ENCODE measurements around the gene ZFP82.

Gene ZFP82

GRCh38 chr19:36371886-36372285 is 46.6 kb downstream of the ZFP82 start:
- Histone ChIP-seq H3K4me3 (ENCODE audit: low read length in 2 of 2) (no peak overlapping the region), H3K36me3 (ENCODE audit: control insufficient read depth in 2 of 2, insufficient read depth in 2 of 2, low read length in 2 of 2) (peaks cover 3% of the 10 kb centered on the region in 2 donors), H3K27me3 (ENCODE audit: control insufficient read depth in 1 of 2, insufficient read depth in 2 of 2, low read length in 2 of 2) (no peaks in the 10 kb centered on the region), H3K9me3 (ENCODE audit: control insufficient read depth in 2 of 2, low read length in 2 of 2) (no peaks in the 10 kb centered on the region), H3K27ac (ENCODE audit: low read length) (no peak overlapping the region), H3K4me1 (ENCODE audit: control insufficient read depth, insufficient read depth, low read length) (no peaks in the 10 kb centered on the region), H3K9ac (ENCODE audit: low read length in 2 of 2) (no peak overlapping the region)

GRCh38 chr19:36363845-36364244 is 54.6 kb downstream of the ZFP82 start:
- no peak overlapping the region for H3K27ac ChIP-seq (ENCODE audit: low read length)
- no peaks in the 10 kb centered on the region for H3K4me1 ChIP-seq (ENCODE audit: control insufficient read depth, insufficient read depth, low read length)
- peaks cover 22 to 31% of the 10 kb centered on the region in 2 donors for H3K36me3 ChIP-seq (ENCODE audit: control insufficient read depth in 2 of 2, insufficient read depth in 2 of 2, low read length in 2 of 2)
- no peak overlapping the region for H3K9ac ChIP-seq (ENCODE audit: low read length in 2 of 2)
- no peaks in the 10 kb centered on the region for H3K9me3 ChIP-seq (ENCODE audit: control insufficient read depth in 2 of 2, low read length in 2 of 2)
- H3K4me3 ChIP-seq (ENCODE audit: low read length in 2 of 2) = no peak overlapping the region
- H3K27me3 ChIP-seq (ENCODE audit: control insufficient read depth in 1 of 2, insufficient read depth in 2 of 2, low read length in 2 of 2) = no peaks in the 10 kb centered on the region

Measured in stomach smooth muscle (tissue), 2 donors.